H9 (cell line): ENCODE data around the gene UBR2. TPM values are rescaled to one million over a fixed set of nuclear protein-coding genes. Genes with fewer than 3 reads are reported as not detected.

ENCODE experiments used
- DNase-seq: peaks from one replicate; pipeline ENCODE4 v3.0.0-alpha.2; 2017
- H2AFZ ChIP-seq: one replicate; pipeline ENCODE4 v1.6.1; 2013; ENCODE audit warnings: mild to moderate bottlenecking, low read length, control low read depth, moderate library complexity
- H2AK5ac ChIP-seq: 2 replicates; pipeline ENCODE4 v1.6.1; 2013; ENCODE audit warnings: low read length, control low read depth, mixed read lengths; ENCODE audit not compliant: insufficient read length
- H2BK120ac ChIP-seq: one replicate; pipeline ENCODE4 v1.6.1; 2013; ENCODE audit warnings: low read depth, mild to moderate bottlenecking, low read length, control low read depth, inconsistent platforms; ENCODE audit not compliant: poor library complexity, severe bottlenecking
- H2BK12ac ChIP-seq: 2 replicates; pipeline ENCODE4 v1.6.1; 2013; ENCODE audit warnings: low read length, control low read depth, mixed read lengths, low read depth; ENCODE audit not compliant: insufficient read length
- H2BK15ac ChIP-seq: 2 replicates; pipeline ENCODE4 v1.6.1; 2013; ENCODE audit warnings: low read depth, low read length, control low read depth
- H2BK20ac ChIP-seq: one replicate; pipeline ENCODE4 v1.6.1; 2013; ENCODE audit warnings: low read depth, mild to moderate bottlenecking, low read length, control low read depth, inconsistent platforms; ENCODE audit not compliant: poor library complexity, severe bottlenecking
- H2BK5ac ChIP-seq: 2 replicates; pipeline ENCODE4 v1.6.1; 2013; ENCODE audit warnings: low read length, control low read depth, mixed read lengths; ENCODE audit not compliant: insufficient read length
- H3K14ac ChIP-seq: 2 replicates; pipeline ENCODE4 v1.6.1; 2013; ENCODE audit warnings: low read length, control low read depth; ENCODE audit not compliant: insufficient read depth
- H3K18ac ChIP-seq: 2 replicates; pipeline ENCODE4 v1.6.1; 2013; ENCODE audit warnings: low read depth, mild to moderate bottlenecking, mixed read lengths, low read length, control low read depth; ENCODE audit not compliant: insufficient read length
- H3K23ac ChIP-seq: 2 replicates; pipeline ENCODE4 v1.6.1; 2013; ENCODE audit warnings: low read length, control low read depth, mixed read lengths, low read depth; ENCODE audit not compliant: insufficient read length
- H3K23me2 ChIP-seq: 2 replicates; pipeline ENCODE4 v1.6.1; 2013; ENCODE audit warnings: low read depth, mild to moderate bottlenecking, mixed read lengths, low read length, control low read depth; ENCODE audit not compliant: insufficient read length, poor library complexity, severe bottlenecking
- H3K27ac ChIP-seq: 2 replicates; pipeline ENCODE4 v1.5.1; 2013; ENCODE audit warnings: low read length, control low read depth, mixed read lengths, low read depth; ENCODE audit not compliant: insufficient read length
- H3K27me3 ChIP-seq: 2 replicates; pipeline ENCODE4 v1.6.1; 2013; ENCODE audit warnings: low read length, control low read depth, inconsistent platforms; ENCODE audit not compliant: insufficient read depth
- H3K4ac ChIP-seq: 2 replicates; pipeline ENCODE4 v1.6.1; 2013; ENCODE audit warnings: low read depth, mild to moderate bottlenecking, control low read depth, inconsistent platforms, low read length, moderate library complexity
- H3K4me1 ChIP-seq: 2 replicates; pipeline ENCODE4 v1.6.1; 2013; ENCODE audit warnings: low read length, control low read depth, inconsistent platforms; ENCODE audit not compliant: insufficient read depth
- H3K4me2 ChIP-seq: 2 replicates; pipeline ENCODE4 v1.6.1; 2013; ENCODE audit warnings: low read length, control low read depth, mixed read lengths; ENCODE audit not compliant: insufficient read length, insufficient read depth
- H3K56ac ChIP-seq: 2 replicates; pipeline ENCODE4 v1.6.1; 2013; ENCODE audit warnings: low read depth, mild to moderate bottlenecking, mixed read lengths, low read length, control low read depth; ENCODE audit not compliant: insufficient read length
- H3K79me1 ChIP-seq: 2 replicates; pipeline ENCODE4 v1.6.1; 2013; ENCODE audit warnings: low read depth, mild to moderate bottlenecking, moderate library complexity, low read length, control low read depth, inconsistent platforms; ENCODE audit not compliant: insufficient read depth, poor library complexity, severe bottlenecking
- H3K79me2 ChIP-seq: 2 replicates; pipeline ENCODE4 v1.6.1; 2013; ENCODE audit warnings: low read length, control low read depth, inconsistent platforms; ENCODE audit not compliant: insufficient read depth
- H3K9ac ChIP-seq: 2 replicates; pipeline ENCODE4 v1.6.1; 2013; ENCODE audit warnings: low read length, control low read depth, mixed read lengths; ENCODE audit not compliant: insufficient read length; ENCODE audit errors: extremely low read depth
- H3K9me3 ChIP-seq: one replicate; pipeline ENCODE4 v1.6.1; 2013; ENCODE audit warnings: low read depth, low read length, inconsistent platforms; ENCODE audit not compliant: control insufficient read depth
- H3T11ph ChIP-seq: one replicate; pipeline ENCODE4 v1.6.1; 2013; ENCODE audit warnings: mild to moderate bottlenecking, low read length, control low read depth, inconsistent platforms
- H4K20me1 ChIP-seq: one replicate; pipeline ENCODE4 v1.6.1; 2013; ENCODE audit not compliant: control insufficient read depth, insufficient read length, insufficient read depth
- H4K5ac ChIP-seq: 2 replicates; pipeline ENCODE4 v1.6.1; 2013; ENCODE audit warnings: low read depth, mild to moderate bottlenecking, mixed read lengths, low read length, control low read depth; ENCODE audit not compliant: insufficient read length
- H4K8ac ChIP-seq: replicated peaks from 2 replicates; pipeline ENCODE4 v1.6.1; 2013; ENCODE audit warnings: low read length, control low read depth, mixed read lengths, low read depth; ENCODE audit not compliant: insufficient read length
- H4K91ac ChIP-seq: 2 replicates; pipeline ENCODE4 v1.6.1; 2013; ENCODE audit warnings: low read depth, mild to moderate bottlenecking, moderate library complexity, mixed read lengths, low read length, control low read depth; ENCODE audit not compliant: insufficient read length
- H3K27ac Mint-ChIP-seq, 3 experiments: 2 replicates in 2 of 3; 3 replicates in 1 of 3; pipeline ENCODE4 v1.8.0; 2020 to 2021; ENCODE audit warnings: mixed read lengths in 3 of 3, mild to moderate bottlenecking in 1 of 3, moderate library complexity in 1 of 3
- H3K27me3 Mint-ChIP-seq: 2 replicates; pipeline ENCODE4 v1.8.0; 2021; ENCODE audit warnings: low read depth, mild to moderate bottlenecking, moderate library complexity, mixed read lengths
- H3K36me3 Mint-ChIP-seq, 3 experiments: 2 replicates in 2 of 3; 3 replicates in 1 of 3; pipeline ENCODE4 v1.8.0; 2020 to 2021; ENCODE audit warnings: low read depth in 3 of 3, mixed read lengths in 3 of 3; ENCODE audit not compliant: insufficient read depth in 1 of 3
- H3K4me1 Mint-ChIP-seq, 2 experiments: 2 replicates each; pipeline ENCODE4 v1.8.0; 2020; ENCODE audit warnings: mixed read lengths in 2 of 2
- H3K4me3 Mint-ChIP-seq, 2 experiments: 2 replicates in 1 of 2; 3 replicates in 1 of 2; pipeline ENCODE4 v1.8.0; 2020 to 2021; ENCODE audit warnings: mild to moderate bottlenecking in 2 of 2, mixed read lengths in 2 of 2, moderate library complexity in 1 of 2
- H3K9me3 Mint-ChIP-seq, 2 experiments: 2 replicates in 1 of 2; 3 replicates in 1 of 2; pipeline ENCODE4 v1.8.0; 2020; ENCODE audit warnings: mild to moderate bottlenecking in 2 of 2, mixed read lengths in 2 of 2, moderate library complexity in 1 of 2
- CTCF ChIP-seq: fragments of 200-600 bp; sonication (generic); conservative IDR thresholded peaks from 3 replicates; pipeline ENCODE4 v1.8.0; 2021; ENCODE audit warnings: antibody characterized with exemption, mild to moderate bottlenecking
- WGBS: extraction: QIAGEN DNeasy Blood & Tissue Kit; methylation state at CpG from one replicate; pipeline ENCODE4 v1.1.7; 2013; ENCODE audit warnings: missing lambda C conversion rate, low lambda C conversion rate, mixed read lengths; ENCODE audit not compliant: insufficient read length; ENCODE audit errors: extremely low coverage; 5-methylcytosine and 5-hydroxymethylcytosine counted together
- total RNA-seq: library from RNA; stranded (reverse); gene quantifications from 2 replicates; pipeline ENCODE4 v1.2.1, GENCODE V29; 2021

Gene UBR2
- total RNA-seq, 1 experiment from 2014 or later, result 18.7 TPM

DNA sequence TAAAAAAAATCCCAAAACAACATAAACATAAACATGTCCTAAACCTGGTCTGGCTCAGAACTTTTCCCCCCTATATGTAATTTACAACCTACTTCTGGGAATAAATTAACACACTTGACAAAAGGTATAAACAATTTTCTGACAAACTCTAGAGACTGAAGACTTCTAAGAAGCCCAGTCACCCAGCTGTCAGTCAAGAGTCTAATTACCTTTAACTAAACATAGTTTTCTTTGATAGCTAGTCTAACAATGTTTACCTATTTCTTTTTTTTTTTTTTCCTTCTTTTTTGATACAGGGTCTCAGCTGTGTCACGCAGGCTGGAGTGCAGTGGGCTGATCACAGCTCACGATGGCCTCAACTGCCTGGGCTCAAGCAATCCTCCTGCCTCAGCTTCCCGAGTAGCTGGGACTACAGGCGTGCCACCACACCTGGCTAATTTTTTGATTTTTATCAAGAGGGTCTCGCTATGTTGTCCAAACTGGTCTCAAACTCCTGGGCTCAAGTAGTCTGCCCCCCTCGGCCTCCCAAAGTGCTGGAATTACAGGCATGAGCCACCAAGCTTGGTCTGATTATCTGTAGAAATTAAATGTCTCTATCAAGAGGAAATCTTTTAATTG, 932 bp upstream of the UBR2 start:
- no peak overlapping the region for H3K18ac ChIP-seq
- no peak overlapping the region for H3K9ac ChIP-seq
- H2BK15ac ChIP-seq, result no peak overlapping the region
- no peak for TF ChIP-seq CTCF
- no peak overlapping the region for H3K4me2 ChIP-seq
- no peaks in the 10 kb centered on the region for H3K27me3 ChIP-seq
- no peaks in the 10 kb centered on the region for H3K9me3 ChIP-seq
- no CpG with 5 or more reads among the region's 6 CpGs for WGBS
- no peak overlapping the region for H3K56ac ChIP-seq
- H4K20me1 ChIP-seq, result no peaks in the 10 kb centered on the region
- peaks cover 9 to 13% of the 10 kb centered on the region in 2 experiments for H3K4me1 Mint-ChIP-seq
- H2AFZ ChIP-seq, result no peak overlapping the region
- H2BK20ac ChIP-seq, result no peak overlapping the region
- no peak overlapping the region; a peak in 1 of 7 replicates for H3K27ac Mint-ChIP-seq
- H2AK5ac ChIP-seq, result no peak overlapping the region
- no peak overlapping the region for H3K14ac ChIP-seq
- no peak overlapping the region for H4K91ac ChIP-seq
- peaks cover 10% of the 10 kb centered on the region for H3K23me2 ChIP-seq
- no peaks in the 10 kb centered on the region for H3K27me3 Mint-ChIP-seq
- no peaks in the 10 kb centered on the region for H3K79me1 ChIP-seq
- no peak overlapping the region for H2BK120ac ChIP-seq
- H4K8ac ChIP-seq, result no peak overlapping the region
- no peaks in the 10 kb centered on the region for H3K4me1 ChIP-seq
- no peak overlapping the region for H3K27ac ChIP-seq
- peaks cover 0 to 15% (median 7%) of the 10 kb centered on the region in 3 experiments; a peak in 5 of 7 replicates for H3K36me3 Mint-ChIP-seq
- H3K23ac ChIP-seq, result no peak overlapping the region
- H4K5ac ChIP-seq, result no peak overlapping the region
- DNase-seq, result no peak
- peaks cover 7% of the 10 kb centered on the region; the same call in 1 of the 2 replicates for H3K79me2 ChIP-seq
- H3K4ac ChIP-seq, result no peak overlapping the region
- H2BK5ac ChIP-seq, result no peak overlapping the region
- H3K4me3 Mint-ChIP-seq, result peak overlapping the region in 1 of 2 experiments; percentile 96; a peak in 1 of 5 replicates
- no peak overlapping the region for H2BK12ac ChIP-seq
- no peak overlapping the region for H3T11ph ChIP-seq
- no peaks in the 10 kb centered on the region; a peak in 1 of 5 replicates for H3K9me3 Mint-ChIP-seq
